Glomerular endothelial cell (primary cell): ENCODE results near the gene BRD4. TPM values are rescaled to one million over a fixed set of nuclear protein-coding genes. Genes with fewer than 3 reads are reported as not detected.
"Not testable (repeated sequence)": the region's sequence is repeated elsewhere in the genome, so short reads cannot be mapped to it uniquely, and the experiment has no call there.

ENCODE experiments used
- DNase-seq: peaks from one replicate; pipeline ENCODE4 v3.0.0-alpha.2; 2011; ENCODE audit warnings: low read depth, low spot score; ENCODE audit errors: extremely low read depth
- total RNA-seq: library from RNA; depleted of rRNA; stranded (reverse); fragments of >200 nt; gene quantifications from 2 replicates; pipeline ENCODE4 v1.2.3, GENCODE V29; 2015

The BRD4 gene
- total RNA-seq, 1 donor from 2014 or later, result 58.0 TPM

DNA sequence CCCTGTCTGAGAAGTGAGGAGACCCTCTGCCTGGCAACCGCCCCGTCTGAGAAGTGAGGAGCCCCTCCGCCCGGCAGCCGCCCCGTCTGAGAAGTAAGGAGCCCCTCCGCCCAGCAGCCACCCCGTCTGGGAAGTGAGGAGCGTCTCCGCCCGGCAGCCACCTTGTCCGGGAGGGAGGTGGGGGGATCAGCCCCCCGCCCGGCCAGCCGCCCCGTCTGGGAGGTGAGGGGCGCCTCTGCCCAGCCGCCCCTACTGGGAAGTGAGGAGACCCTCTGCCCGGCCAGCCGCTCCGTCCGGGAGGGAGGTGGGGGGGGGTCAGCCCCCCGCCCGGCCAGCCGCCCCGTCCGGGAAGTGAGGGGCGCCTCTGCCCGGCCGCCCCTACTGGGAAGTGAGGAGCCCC is 30.7 kb upstream of the BRD4 start:
- DNase-seq, result not testable (repeated sequence)

DNA sequence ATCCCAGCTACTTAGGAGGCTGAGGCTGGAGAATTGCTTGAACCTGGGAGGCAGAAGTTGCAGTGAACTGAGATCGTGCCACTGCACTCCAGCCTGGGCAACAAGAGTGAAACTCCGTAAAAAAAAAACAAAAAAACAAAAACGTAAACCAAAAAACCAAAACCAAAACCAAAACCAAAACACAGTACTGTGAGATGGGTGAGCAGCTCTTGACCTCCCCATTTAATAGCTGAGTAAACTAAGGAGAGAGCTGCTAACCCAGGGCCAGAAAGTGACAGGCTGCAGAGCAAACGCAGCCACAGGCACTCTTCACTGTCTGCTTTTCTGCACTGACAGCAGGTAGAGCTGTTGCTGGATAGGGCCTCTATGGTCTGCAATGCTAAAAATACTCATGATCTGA is 27.7 kb upstream of the BRD4 start:
- DNase-seq, result not testable (repeated sequence)

DNA sequence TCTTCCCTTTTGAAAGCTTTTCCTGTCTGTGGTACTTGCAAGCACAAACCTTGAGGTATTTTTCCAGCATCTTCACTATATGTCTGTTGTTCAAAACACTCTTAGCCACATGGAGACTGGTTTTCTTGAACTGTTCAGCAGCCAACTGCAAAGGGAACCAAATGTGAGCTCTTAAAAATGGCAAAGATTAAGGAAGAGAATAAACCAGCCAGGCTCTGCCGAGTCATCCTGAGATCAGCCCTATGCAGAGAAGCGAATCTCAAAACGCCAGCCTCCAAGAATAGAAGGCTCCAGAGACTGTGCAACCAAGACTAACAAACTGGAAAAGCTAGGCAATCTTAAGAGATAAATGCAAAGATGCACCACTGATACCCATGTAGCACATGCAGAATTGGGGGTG is 26.6 kb upstream of the BRD4 start:
- DNase-seq, result no peak

DNA sequence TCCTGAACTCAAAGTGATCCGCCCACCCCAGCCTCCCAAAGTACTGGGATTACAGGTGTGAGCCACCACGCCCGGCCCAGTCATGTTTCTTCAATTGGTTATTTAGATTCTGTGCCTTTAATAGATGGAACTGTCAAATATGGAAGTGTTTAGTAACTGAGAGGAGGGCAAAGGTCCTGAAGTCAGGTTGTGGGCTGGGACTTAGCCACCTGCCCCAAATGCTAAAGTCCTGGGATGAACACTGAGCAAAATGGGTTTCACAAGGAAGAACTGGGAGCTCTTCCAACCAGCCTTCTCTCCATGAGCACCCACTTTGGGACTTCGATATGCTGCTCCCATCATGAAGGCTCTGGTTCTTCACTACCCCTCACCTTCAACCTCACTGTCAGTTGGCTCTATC is 25.6 kb upstream of the BRD4 start:
- DNase-seq, result no peak

DNA sequence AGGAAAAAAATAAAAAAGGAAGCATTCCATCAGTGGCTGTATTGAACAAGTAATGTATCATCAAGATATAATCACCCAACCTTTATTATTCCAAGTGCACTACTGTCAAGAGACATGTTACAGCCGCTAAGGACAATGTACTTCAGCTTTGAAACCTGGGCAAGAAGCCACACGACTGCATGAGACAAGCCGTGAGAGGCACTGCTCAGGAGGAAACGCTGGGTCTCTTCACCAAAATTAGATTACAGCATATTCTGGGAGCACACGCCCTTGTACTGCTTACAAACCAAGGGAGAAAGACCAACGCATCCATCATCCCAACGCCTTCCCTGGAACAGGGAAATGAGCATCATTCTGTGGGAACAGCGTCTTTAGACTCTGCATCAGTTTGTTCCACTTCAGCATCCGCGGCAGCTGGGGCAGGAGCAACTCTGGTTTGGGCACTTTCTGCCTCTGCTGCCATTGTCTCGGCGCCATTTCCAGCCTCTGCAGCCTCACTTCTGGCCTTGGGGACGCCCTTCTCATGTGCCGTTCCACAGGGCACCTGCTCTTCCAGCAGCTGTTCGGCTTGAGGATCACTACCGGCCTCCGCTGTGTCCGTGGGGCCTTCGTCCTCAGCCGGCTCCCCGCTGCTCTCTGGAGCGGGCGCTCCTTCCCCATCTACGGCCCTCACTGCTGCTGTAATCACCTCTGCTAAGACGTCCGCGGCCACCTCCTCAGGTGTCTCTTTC is 22.4 kb upstream of the BRD4 start:
- no peak for DNase-seq

DNA sequence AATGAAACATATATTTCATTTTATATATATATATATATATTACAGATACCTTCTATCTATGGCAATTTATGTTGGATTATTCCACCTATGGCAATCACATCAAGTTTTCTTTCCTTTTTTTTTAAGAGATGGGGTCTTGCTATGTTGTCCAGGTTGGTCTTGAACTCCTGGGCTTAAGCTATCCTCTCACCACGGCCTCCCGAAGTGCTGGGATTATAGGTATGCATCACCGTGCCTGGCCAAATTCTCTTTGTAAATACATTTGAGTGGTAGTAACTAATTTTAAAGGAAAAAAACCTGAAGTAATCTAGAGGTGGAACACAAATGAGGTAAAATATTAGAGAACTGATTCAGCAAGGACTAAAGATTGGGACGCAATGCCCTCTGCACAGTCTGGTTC is 21.6 kb upstream of the BRD4 start:
- DNase-seq, result no peak

DNA sequence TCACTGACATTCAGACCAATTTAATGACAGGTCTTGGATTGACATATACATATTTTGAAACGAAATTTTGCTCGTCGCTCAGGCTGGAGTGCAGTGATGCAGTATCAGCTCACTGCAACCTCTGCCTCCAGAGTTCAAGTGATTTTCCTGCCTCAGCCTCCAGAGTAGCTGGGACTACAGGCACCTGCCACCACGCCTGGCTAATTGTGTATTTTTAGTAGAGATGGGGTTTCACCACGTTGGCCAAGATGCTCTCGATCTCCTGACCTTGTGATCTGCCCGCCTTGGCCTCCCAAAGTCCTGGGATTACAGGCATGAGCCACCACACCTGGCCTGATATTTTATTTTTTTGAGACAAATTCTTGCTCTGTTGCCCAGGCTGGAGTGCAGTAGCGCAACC is 20.2 kb upstream of the BRD4 start:
- DNase-seq, result not testable (repeated sequence)

DNA sequence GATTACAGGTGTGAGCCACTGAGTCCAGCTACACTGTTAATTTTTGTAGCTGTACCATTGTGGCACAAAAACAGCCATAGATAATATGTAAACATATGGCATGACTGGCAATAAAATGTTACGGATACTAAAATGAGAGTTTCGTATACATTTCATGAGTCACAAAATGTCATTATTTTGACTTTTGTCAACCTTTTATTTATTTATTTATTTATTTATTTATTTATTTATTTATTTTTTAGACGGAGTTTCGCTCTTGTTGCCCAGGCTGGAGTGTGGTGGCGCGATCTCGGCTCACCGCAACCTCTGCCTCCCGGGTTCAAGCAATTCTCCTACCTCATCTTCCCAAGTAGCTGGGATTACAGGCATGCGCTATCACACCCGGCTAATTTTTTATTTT is 9.0 kb upstream of the BRD4 start:
- DNase-seq, result not testable (repeated sequence)

DNA sequence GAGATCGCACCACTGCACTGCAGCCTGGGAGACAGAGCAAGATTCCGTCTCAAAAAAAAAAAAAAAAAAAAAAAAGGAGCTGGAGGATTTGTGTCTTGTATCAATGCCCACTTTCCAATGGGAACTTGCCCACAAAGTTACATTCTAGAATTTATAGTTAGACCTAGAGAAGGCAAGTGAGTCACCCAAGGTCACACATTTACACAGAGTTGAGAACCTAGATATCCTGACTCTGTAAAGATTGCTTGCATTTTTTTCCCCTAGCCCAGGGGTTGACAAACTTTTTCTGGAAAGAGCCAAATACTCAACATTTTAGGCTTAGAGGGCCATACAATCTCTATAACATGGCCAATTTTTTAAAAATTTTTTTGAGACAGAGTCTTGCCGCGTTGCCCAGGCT is 7.7 kb upstream of the BRD4 start:
- no peak for DNase-seq

DNA sequence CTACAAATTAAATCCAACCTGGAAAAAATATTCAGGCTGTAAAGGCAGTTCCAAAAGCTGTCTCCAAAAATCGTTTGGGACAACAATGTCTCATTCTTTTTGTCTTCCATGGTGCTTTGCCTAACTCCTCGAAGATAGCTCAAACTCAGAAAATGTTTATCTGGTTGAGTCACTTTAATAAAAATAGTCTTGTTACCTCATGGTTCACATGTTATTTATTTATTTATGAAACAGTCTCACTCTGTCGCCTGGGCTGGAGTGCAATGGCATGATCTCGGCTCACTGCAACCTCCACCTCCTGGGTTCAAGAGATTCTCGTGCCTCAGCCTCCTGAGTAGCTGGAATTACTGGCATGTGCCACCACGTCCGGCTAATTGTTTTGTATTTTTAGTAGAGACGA is 4.9 kb upstream of the BRD4 start:
- no peak for DNase-seq

GRCh38 chr19:15335992-15336391 is 3.7 kb upstream of the BRD4 start:
- not testable (repeated sequence) for DNase-seq

DNA sequence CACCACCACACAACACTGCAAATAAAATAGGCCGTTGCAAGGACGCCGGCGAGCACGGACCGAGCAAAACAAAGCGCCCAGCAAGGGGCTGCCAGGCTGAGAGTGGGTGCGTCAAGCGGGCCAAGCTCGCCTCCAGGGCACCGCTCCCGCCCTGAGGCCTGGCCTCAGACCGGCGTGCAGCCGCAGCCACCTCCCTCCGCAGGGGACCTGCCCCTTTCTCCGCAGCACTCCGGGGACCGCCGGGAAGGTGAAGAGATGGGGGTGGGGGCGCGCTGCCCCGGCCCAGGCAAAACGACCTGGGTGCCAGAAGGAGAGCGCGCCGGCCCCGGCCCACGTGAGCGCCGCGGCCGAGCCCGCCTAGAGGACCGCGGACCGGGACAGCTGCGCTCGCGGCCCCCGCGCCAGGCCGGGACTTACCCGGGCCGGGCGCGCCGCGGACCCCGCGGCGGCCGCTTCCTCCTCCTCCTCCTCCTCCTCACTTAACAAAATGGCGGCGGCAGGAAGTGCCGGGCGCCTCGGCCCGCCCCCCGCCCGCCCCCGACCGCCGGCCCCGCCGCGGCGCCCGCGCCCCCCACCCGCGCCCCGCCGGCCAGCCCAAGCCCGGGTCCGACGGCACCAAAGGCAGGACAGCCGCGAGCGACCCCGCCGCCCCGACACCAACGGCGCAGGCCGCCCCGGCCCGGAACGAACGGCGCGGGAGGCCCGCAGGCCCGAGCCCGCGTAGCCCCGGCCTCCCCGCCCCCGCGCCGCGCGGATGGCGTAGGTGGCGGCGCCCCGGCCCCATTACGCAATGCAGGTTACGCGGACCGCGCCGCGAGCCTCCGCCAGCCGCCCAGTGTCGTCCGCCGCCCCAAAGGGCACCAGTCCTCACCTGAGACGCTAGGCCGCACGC is 674 bp downstream of the BRD4 start:
- no peak for DNase-seq

DNA sequence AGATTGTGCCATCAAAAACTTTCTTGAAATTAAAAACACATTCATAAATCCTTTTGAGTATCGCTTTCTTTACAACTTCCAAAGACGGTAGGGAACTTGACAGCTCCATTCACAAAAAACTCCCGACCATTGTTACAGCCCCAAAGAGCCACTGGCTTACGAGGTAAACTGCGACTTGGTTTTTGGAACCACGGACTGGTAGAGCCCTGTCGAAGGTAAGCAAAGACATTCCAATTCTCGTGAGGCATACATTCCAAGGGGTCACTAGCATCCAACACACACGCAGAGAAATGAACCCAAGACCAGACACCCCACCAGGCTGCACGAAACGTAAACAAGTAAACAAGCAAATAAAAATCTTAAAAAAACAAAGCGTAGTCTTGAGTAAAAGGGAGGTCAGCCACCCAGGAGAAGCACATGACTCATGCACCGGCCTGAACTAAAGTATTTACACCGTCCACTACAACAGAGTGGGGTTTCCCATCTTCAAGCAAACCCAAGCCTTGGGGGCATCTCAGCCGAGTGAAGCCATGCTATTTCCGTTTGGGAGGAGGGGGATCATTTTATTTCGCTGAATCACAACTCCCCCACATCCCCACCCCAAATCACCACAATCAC is 1.4 kb downstream of the BRD4 start:
- no peak for DNase-seq

DNA sequence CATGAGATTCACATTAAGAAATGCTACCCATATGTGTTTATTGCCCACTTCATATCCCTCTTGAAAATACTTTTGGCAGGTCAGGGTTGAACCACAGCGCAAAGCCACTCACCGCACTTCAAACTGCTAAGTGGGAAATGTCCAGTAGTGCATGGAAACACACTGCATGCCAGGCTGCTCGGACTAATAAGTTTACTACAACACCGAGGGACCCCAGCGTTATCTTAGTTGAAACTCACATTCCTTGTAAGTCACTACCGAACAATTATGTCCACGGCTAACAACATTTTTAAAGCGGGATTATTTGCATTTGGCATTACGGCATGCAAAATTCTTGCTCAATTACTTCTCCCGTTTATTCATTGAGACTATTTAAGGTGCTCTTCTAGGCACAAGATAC is 4.0 kb downstream of the BRD4 start:
- DNase-seq, result no peak

- no peak for DNase-seq
These were observed 7.4 kb downstream of the BRD4 start for GRCh38 chr19:15324791-15325519.

DNA sequence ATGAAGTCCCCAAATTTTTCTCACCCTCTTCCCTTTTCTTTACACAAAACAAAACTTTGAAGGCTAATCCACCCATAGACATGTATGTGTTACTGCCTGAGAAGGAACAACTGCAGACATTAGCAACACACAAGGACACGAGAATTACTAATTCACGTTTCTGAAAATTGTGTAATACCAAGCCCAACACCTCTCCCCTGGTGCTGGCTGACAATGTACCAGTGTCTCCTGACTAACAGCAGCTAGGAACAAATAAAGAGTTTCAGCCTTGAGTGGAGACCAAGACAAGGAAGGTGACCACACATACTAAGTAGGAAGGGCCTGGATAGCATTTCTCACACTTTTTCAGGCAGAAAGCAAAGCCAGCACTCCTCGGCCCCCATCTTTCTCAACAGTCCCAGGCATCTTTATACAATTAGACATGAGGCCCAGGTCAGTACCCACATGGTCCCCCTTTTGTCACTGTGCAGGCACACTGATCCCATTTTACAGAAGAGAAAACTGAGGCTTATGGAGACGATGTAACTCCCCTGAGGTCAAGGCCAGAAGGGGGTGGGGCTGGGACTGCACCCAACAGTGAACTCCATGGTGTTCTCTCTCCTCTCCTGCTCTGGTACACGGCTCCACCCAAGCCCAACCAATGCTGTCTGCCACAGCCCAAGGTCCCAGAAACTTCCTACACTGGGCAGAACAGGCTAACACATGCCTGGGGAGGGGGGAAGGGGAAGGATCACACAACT is 8.7 kb downstream of the BRD4 start:
- no peak for DNase-seq

- DNase-seq, result no peak
These were observed 10.6 kb downstream of the BRD4 start for GRCh38 chr19:15321739-15322138.

- DNase-seq, result no peak
These were observed 12.2 kb downstream of the BRD4 start for GRCh38 chr19:15320116-15320515.

GRCh38 chr19:15318241-15318691 is 14.1 kb downstream of the BRD4 start:
- DNase-seq, result no peak

DNA sequence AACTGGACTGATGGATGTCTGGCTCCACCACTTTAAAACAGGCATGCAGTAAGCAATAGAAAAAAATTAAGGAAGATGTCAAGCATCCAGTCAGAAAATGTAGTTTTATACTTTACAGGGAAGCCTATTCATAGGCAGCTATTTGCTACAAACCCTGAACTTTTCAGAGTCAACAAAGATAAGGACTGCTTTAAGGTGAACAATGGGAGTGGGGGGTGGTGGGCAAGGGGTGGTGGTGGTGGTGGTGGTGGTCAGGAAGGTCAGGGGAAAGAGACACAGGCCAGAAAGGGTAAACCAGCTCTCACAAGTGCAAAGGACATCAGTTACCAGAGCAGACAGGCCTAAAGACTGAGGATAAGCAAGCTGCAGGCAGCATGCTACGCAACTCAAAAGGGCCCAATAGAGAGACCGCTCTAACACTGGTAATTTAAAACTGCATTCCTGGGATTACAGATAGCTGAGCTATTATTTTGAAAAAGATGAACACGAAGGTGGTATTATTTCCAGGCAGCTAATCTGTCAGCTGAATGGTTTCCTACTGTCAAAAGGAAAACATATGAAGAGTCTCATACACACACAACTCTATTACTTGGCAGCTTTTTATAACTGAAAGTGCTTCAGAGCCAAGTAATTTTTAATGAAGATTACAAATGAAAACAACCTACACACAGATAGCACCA is 14.8 kb downstream of the BRD4 start:
- no peak for DNase-seq
